Measurements from ENCODE around the gene RABGGTA. TPM values are rescaled to one million over a fixed set of nuclear protein-coding genes. Genes with fewer than 3 reads are reported as not detected.
A peak's percentile ranks its signal among the peaks of the same experiment; 100 is the strongest.

RABGGTA gene
- total RNA-seq, 3 donors from 2014 or later (not counting 1 experiment from before 2014, with no cell fraction given), result 72.9 to 95.1 (median 88.5) TPM

DNA sequence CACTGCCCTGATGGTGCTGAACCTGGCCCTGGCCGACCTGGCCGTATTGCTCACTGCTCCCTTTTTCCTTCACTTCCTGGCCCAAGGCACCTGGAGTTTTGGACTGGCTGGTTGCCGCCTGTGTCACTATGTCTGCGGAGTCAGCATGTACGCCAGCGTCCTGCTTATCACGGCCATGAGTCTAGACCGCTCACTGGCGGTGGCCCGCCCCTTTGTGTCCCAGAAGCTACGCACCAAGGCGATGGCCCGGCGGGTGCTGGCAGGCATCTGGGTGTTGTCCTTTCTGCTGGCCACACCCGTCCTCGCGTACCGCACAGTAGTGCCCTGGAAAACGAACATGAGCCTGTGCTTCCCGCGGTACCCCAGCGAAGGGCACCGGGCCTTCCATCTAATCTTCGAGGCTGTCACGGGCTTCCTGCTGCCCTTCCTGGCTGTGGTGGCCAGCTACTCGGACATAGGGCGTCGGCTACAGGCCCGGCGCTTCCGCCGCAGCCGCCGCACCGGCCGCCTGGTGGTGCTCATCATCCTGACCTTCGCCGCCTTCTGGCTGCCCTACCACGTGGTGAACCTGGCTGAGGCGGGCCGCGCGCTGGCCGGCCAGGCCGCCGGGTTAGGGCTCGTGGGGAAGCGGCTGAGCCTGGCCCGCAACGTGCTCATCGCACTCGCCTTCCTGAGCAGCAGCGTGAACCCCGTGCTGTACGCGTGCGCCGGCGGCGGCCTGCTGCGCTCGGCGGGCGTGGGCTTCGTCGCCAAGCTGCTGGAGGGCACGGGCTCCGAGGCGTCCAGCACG, 44.6 kb upstream of the RABGGTA start:
- peaks cover 53 to 63% of the 10 kb centered on the region in 2 donors for H3K4me1 Mint-ChIP-seq
- Histone ChIP-seq H3K4me3 (ENCODE audit: low read length) (no peak overlapping the region), H3K27me3 (ENCODE audit: control insufficient read depth, insufficient read depth, low read length) (no peaks in the 10 kb centered on the region), H3K9me3 (ENCODE audit: control insufficient read depth, insufficient read depth, low read length) (no peaks in the 10 kb centered on the region), H3K36me3 (ENCODE audit: control insufficient read depth, insufficient read depth, low read length) (no peaks in the 10 kb centered on the region), H3K27ac (ENCODE audit: low read length) (no peak overlapping the region), H3K4me1 (ENCODE audit: control insufficient read depth, insufficient read depth, low read length) (peaks cover 51% of the 10 kb centered on the region)
- no peaks in the 10 kb centered on the region for H3K36me3 Mint-ChIP-seq
- H3K27me3 Mint-ChIP-seq (ENCODE audit: low read depth in 2 of 2), result peaks cover 0 to 5% of the 10 kb centered on the region in 2 donors
- DNase-seq, result no peak
- no peaks in the 10 kb centered on the region for H3K9me3 Mint-ChIP-seq
- 93% methylated on average over 70 of the region's 70 CpGs for WGBS (ENCODE audit: insufficient coverage)
- intact Hi-C loops (cut with micrococcal nuclease), result no loop called here
- TF ChIP-seq, protein P1, sequence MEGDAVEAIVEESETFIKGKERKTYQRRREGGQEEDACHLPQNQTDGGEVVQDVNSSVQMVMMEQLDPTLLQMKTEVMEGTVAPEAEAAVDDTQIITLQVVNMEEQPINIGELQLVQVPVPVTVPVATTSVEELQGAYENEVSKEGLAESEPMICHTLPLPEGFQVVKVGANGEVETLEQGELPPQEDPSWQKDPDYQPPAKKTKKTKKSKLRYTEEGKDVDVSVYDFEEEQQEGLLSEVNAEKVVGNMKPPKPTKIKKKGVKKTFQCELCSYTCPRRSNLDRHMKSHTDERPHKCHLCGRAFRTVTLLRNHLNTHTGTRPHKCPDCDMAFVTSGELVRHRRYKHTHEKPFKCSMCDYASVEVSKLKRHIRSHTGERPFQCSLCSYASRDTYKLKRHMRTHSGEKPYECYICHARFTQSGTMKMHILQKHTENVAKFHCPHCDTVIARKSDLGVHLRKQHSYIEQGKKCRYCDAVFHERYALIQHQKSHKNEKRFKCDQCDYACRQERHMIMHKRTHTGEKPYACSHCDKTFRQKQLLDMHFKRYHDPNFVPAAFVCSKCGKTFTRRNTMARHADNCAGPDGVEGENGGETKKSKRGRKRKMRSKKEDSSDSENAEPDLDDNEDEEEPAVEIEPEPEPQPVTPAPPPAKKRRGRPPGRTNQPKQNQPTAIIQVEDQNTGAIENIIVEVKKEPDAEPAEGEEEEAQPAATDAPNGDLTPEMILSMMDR (IDR thresholded peaks at IDR 0.05), result no peak
- no peak for ATAC-seq
- H3K27ac Mint-ChIP-seq, result peak overlapping the region; percentile 94 to 96
- peak overlapping the region; percentile 88 for H3K4me3 Mint-ChIP-seq

- peaks cover 53% of the 10 kb centered on the region for H3K4me1 ChIP-seq (ENCODE audit: control insufficient read depth, insufficient read depth, low read length)
- Mint-ChIP-seq H3K27ac (peak overlapping the region; percentile 94 to 96), H3K36me3 (no peaks in the 10 kb centered on the region), H3K27me3 (ENCODE audit: low read depth in 2 of 2) (peaks cover 0 to 4% of the 10 kb centered on the region in 2 donors), H3K9me3 (no peaks in the 10 kb centered on the region), H3K4me1 (peaks cover 55 to 69% of the 10 kb centered on the region in 2 donors), H3K4me3 (peak overlapping the region; percentile 88)
- TF ChIP-seq, protein P1 (IDR thresholded peaks at IDR 0.05), result no peak
- WGBS (ENCODE audit: insufficient coverage), result 75% methylated on average over 10 of the region's 10 CpGs
- no peaks in the 10 kb centered on the region for H3K36me3 ChIP-seq (ENCODE audit: control insufficient read depth, insufficient read depth, low read length)
- DNase-seq (no peak), ATAC-seq (no peak)
- no peak overlapping the region for H3K4me3 ChIP-seq (ENCODE audit: low read length)
- intact Hi-C loops (cut with micrococcal nuclease), result no loop called here
- no peaks in the 10 kb centered on the region for H3K27me3 ChIP-seq (ENCODE audit: control insufficient read depth, insufficient read depth, low read length)
- H3K27ac ChIP-seq (ENCODE audit: low read length), result no peak overlapping the region
- no peaks in the 10 kb centered on the region for H3K9me3 ChIP-seq (ENCODE audit: control insufficient read depth, insufficient read depth, low read length)
Measured at GRCh38 chr14:24315243-24315806, 43.9 kb upstream of the RABGGTA start.

DNA sequence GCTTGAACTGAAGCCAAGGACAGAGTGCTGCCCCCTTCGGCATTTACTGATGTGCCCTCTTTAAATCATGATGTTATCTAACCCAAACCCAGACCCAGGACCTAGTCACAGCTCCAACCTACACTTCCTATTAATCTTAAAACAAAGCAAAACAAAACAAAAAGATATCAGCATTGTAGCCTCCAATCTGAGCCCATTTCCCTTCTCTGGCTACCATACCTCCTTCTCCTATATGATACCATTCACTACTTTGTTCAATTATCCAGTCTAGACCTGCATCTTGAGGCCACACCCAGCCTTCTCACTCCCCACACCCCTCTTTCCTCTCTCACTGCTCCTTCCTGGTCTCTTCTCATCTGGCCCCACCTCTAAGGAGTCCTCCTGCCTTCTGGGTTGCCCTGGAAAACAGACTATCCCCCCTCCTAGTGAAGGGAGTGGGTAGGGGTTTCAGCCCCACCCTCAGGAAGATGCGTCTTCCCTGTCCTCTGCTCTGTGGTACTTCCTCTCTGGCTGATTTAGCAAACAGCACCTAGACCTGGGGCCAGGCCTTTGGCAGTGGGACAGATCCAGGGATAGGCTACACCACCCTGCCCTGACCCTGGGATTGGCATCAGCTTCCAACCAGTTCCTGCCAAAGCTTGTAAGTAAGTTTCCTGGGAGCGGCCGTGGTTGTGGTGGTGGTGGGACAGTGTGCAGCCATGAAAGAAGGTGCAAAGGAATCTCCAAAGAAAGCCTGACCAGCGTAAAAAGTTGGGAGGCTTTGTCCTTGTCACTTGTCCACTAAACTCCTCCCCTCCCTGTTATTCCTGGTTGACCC, 43.2 kb upstream of the RABGGTA start:
- Histone ChIP-seq H3K27me3 (ENCODE audit: control insufficient read depth, insufficient read depth, low read length) (no peaks in the 10 kb centered on the region), H3K9me3 (ENCODE audit: control insufficient read depth, insufficient read depth, low read length) (no peaks in the 10 kb centered on the region), H3K27ac (ENCODE audit: low read length) (peak overlapping the region; percentile 84), H3K4me1 (ENCODE audit: control insufficient read depth, insufficient read depth, low read length) (peaks cover 61% of the 10 kb centered on the region), H3K4me3 (ENCODE audit: low read length) (no peak overlapping the region), H3K36me3 (ENCODE audit: control insufficient read depth, insufficient read depth, low read length) (no peaks in the 10 kb centered on the region)
- DNase-seq (no peak), ATAC-seq (no peak)
- Mint-ChIP-seq H3K4me1 (peaks cover 61 to 76% of the 10 kb centered on the region in 2 donors), H3K36me3 (no peaks in the 10 kb centered on the region), H3K4me3 (peak overlapping the region; percentile 88), H3K27me3 (ENCODE audit: low read depth in 2 of 2) (peaks cover 0 to under 1% of the 10 kb centered on the region in 2 donors), H3K9me3 (no peaks in the 10 kb centered on the region), H3K27ac (peak overlapping the region; percentile 94 to 96)
- TF ChIP-seq, protein P1 (IDR thresholded peaks at IDR 0.05), result no peak
- WGBS (ENCODE audit: insufficient coverage), result 71% methylated on average over 5 of the region's 5 CpGs
- intact Hi-C loops (cut with micrococcal nuclease), result loop anchor here (5.0 kb wide), 2 partner anchors 72 to 97 kb away; partner anchors contain the start of genes MDP1 and TINF2
